Measurements from ENCODE around the gene MIA. TPM values are rescaled to one million over a fixed set of nuclear protein-coding genes. Genes with fewer than 3 reads are reported as not detected.
"Not testable (repeated sequence)": the region's sequence is repeated elsewhere in the genome, so short reads cannot be mapped to it uniquely, and the experiment has no call there.

Gene MIA
- total RNA-seq, 4 donors from 2014 or later, result 1.4 to 9.2 (median 3.1) TPM; not detected in 1

DNA sequence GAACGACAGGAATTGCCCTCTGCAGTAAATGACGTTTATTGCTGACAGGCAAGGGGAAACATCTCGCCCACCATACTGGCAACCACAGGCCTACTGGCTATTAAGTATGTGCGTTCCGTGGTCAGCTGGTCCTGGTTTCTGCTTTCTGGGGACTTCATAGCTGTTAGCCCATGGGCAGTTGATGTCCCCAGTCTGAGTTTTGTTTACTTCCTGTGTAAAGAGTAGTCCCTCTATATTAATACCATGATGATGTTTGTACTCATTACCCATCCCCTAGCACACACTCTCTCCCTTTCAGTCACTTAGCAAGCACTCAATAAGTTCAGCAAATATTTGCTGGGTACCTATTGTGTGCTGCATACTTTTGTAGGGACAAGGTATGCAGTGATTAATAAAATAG is 6.5 kb upstream of the MIA start:
- Histone ChIP-seq H3K36me3 (peaks cover 0 to 38% of the 10 kb centered on the region in 2 donors), H3K4me3 (no peak overlapping the region), H3K27me3 (no peaks in the 10 kb centered on the region), H3K4me1 (no peaks in the 10 kb centered on the region), H3K27ac (no peak overlapping the region), H3K9me3 (no peaks in the 10 kb centered on the region)
- 76 to 95% methylated on average over 4 to 5 of the region's 5 CpGs for WGBS, 2 donors (ENCODE audit: low coverage in 1 of 2)
- ATAC-seq, result no peak
- TF ChIP-seq EP300 (IDR thresholded peaks at IDR 0.05) (no peak), POLR2A (IDR thresholded peaks at IDR 0.05) (no peak)

- H3K4me1 ChIP-seq, ATAC-seq, H3K27me3 ChIP-seq, H3K27ac ChIP-seq, H3K4me3 ChIP-seq, H3K9me3 ChIP-seq: not testable (repeated sequence)
- peaks cover 0 to 14% of the 10 kb centered on the region in 2 donors for H3K36me3 ChIP-seq
- WGBS, 2 donors (ENCODE audit: low coverage in 1 of 2), result 88 to 96% methylated on average over 3 to 9 of the region's 10 CpGs
Observed at GRCh38 chr19:40771101-40771862, 4.0 kb upstream of the MIA start.

DNA sequence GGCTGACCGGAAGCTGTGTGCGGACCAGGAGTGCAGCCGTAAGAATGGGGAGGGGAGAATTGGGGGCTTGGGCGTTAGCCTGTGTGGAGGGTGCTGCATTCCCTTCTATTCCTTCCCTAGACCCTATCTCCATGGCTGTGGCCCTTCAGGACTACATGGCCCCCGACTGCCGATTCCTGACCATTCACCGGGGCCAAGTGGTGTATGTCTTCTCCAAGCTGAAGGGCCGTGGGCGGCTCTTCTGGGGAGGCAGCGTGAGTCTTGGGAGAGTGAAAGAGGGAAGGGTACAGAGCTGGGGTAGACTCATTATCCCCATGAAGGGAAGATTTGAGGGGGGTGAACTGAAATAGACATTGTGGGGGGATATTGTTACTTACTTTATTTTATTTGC is 306 bp downstream of the MIA start:
- H3K27ac ChIP-seq, result peak overlapping the region in 2 of 4 donors; percentile 4 to 98
- ATAC-seq, result no peak
- peaks cover 0 to 7% of the 10 kb centered on the region in 2 donors for H3K36me3 ChIP-seq
- H3K27me3 ChIP-seq, result no peaks in the 10 kb centered on the region
- 81% methylated on average over 5 of the region's 10 CpGs; no CpG with 5 or more reads in 1 of the 2 donors for WGBS, 2 donors (ENCODE audit: low coverage in 1 of 2)
- H3K4me1 ChIP-seq, result peaks cover 0 to 25% (median 13%) of the 10 kb centered on the region in 3 donors
- no peak for TF ChIP-seq EP300 (IDR thresholded peaks at IDR 0.05)
- TF ChIP-seq POLR2AphosphoS5 (IDR thresholded peaks at IDR 0.05), result no peak
- no peak for TF ChIP-seq POLR2A (IDR thresholded peaks at IDR 0.05)
- no peak for TF ChIP-seq CTCF (IDR thresholded peaks at IDR 0.05)
- no peaks in the 10 kb centered on the region for H3K9me3 ChIP-seq
- peak overlapping the region in 1 of 2 donors; percentile 7 for H3K4me3 ChIP-seq

- H3K27me3 ChIP-seq, result no peaks in the 10 kb centered on the region
- TF ChIP-seq EP300 (IDR thresholded peaks at IDR 0.05) (no peak), POLR2A (IDR thresholded peaks at IDR 0.05) (no peak), POLR2AphosphoS5 (IDR thresholded peaks at IDR 0.05) (no peak), CTCF (IDR thresholded peaks at IDR 0.05) (no peak)
- H3K27ac ChIP-seq, result peak overlapping the region in 3 of 4 donors; percentile 96 to 100 (median 98)
- peaks cover 0 to 25% (median 13%) of the 10 kb centered on the region in 3 donors for H3K4me1 ChIP-seq
- no peak for ATAC-seq
- peaks cover 0 to 7% of the 10 kb centered on the region in 2 donors for H3K36me3 ChIP-seq
- WGBS, 2 donors (ENCODE audit: low coverage in 1 of 2), result 62 to 90% methylated on average over 2 to 6 of the region's 7 CpGs
- no peak overlapping the region for H3K4me3 ChIP-seq
- H3K9me3 ChIP-seq, result no peaks in the 10 kb centered on the region
Observed at GRCh38 chr19:40776364-40776763, 1.0 kb downstream of the MIA start.

DNA sequence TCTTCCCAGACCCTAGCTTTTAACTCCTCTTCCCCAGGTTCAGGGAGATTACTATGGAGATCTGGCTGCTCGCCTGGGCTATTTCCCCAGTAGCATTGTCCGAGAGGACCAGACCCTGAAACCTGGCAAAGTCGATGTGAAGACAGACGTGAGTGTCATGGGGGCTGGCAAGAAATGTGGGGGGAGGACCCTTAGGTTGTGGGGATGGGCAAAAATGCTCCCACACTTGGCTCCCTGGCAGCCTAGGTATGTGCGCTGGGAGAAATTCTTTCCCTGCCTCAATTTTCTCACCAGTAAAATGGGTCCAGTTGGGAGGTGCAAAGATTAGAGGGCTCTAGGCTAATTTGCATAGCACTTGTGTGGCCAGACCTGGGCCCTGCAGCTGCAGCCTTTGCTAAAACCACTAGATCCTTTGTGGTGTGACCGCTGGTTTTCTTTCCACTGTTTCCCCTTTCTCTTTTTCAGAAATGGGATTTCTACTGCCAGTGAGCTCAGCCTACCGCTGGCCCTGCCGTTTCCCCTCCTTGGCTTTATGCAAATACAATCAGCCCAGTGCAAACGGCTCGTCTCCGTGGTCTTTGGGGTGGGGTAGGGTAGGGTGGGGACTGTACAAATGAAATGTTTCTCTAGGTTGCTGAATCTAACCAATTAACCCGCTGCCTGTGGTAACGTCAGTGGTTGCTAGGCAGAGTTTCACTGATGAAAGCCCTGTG is 1.8 kb downstream of the MIA start:
- ATAC-seq, result peak; percentile 86
- H3K27ac ChIP-seq, result peak overlapping the region; percentile 96 to 100 (median 98)
- no peaks in the 10 kb centered on the region for H3K9me3 ChIP-seq
- peaks cover 0 to 8% of the 10 kb centered on the region in 2 donors for H3K36me3 ChIP-seq
- H3K4me1 ChIP-seq, result peaks cover 0 to 25% (median 13%) of the 10 kb centered on the region in 3 donors
- WGBS, 2 donors (ENCODE audit: low coverage in 1 of 2), result 0% methylated on average over 1 to 11 of the region's 13 CpGs
- no peak for TF ChIP-seq POLR2AphosphoS5 (IDR thresholded peaks at IDR 0.05)
- TF ChIP-seq EP300 (IDR thresholded peaks at IDR 0.05), result no peak
- TF ChIP-seq CTCF (IDR thresholded peaks at IDR 0.05), result no peak
- TF ChIP-seq POLR2A (IDR thresholded peaks at IDR 0.05), result no peak
- peak overlapping the region; percentile 56 to 64 for H3K4me3 ChIP-seq
- no peaks in the 10 kb centered on the region for H3K27me3 ChIP-seq

Data from gastroesophageal sphincter (tissue), 4 donors.